Measurements from ENCODE around the gene SHFL.

SHFL gene

GRCh38 chr19:10110076-10110971, 24.2 kb downstream of the SHFL start:
- no peak for DNase-seq

DNA sequence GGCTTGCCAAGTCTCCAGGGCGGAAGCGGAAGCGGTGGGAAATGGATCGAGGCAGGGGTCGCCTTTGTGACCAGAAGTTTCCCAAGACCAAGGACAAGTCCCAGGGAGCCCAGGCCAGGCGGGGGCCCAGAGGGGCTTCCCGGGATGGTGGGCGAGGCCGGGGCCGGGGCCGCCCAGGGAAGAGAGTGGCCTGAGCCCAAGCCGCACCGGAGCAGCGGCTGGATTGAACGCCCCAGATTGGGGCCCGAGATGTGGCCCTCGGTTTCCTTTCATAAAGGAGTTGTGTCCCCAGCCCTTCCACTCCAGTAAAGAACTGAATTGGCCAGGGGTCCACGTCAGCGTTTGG, 24.8 kb downstream of the SHFL start:
- DNase-seq: no peak

- DNase-seq: no peak
Measured at GRCh38 chr19:10111405-10111811, 25.3 kb downstream of the SHFL start, which contains the start of gene P2RY11. Gene P2RY11 (plus strand): TSS chr19:10111693. CDS start chr19:10111722, 29 bp downstream.

- no peak for DNase-seq
Measured at GRCh38 chr19:10112037-10112761, 26.1 kb downstream of the SHFL start.

GRCh38 chr19:10112895-10113591, 26.9 kb downstream of the SHFL start:
- DNase-seq: peak; percentile 46

- DNase-seq: no peak
Measured at GRCh38 chr19:10113592-10113963, 27.5 kb downstream of the SHFL start.

GRCh38 chr19:10113964-10114650, 28.0 kb downstream of the SHFL start:
- DNase-seq: no peak

DNA sequence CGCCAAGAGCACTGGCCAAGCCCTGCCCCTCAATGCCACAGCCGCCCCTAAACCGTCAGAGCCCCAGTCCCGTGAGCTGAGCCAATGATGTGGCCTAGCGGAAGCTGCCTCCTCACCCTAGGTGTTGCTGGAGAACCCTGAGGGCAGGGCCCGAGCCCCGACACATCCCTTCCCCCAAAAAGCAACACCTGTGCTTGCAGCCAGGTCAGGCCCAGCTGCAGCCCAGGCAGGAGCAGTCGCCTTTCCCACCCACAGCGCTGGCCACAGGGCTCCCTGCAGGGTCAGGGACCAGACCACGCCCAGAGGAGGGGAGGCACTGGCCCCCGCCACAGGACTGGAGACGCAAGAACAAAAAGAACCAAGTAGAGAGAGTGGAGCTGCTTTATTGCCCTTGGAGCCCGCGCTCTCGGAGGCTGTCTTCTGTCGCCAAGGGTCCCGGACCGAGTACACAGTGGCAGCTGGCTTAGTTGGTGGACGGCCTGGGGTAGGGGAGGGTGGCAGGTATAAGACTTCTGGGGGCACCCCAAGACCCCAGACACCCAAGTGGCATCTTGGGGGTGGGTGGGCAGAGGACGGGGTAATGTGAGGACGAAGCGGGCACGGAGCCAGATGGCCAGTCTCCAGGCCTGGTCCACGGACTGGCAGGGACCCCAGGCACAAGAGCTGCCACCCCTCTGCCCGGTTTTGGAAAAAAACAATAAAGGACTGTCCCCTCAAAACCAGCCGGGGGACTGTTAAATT, 28.7 kb downstream of the SHFL start:
- no peak for DNase-seq

DNA sequence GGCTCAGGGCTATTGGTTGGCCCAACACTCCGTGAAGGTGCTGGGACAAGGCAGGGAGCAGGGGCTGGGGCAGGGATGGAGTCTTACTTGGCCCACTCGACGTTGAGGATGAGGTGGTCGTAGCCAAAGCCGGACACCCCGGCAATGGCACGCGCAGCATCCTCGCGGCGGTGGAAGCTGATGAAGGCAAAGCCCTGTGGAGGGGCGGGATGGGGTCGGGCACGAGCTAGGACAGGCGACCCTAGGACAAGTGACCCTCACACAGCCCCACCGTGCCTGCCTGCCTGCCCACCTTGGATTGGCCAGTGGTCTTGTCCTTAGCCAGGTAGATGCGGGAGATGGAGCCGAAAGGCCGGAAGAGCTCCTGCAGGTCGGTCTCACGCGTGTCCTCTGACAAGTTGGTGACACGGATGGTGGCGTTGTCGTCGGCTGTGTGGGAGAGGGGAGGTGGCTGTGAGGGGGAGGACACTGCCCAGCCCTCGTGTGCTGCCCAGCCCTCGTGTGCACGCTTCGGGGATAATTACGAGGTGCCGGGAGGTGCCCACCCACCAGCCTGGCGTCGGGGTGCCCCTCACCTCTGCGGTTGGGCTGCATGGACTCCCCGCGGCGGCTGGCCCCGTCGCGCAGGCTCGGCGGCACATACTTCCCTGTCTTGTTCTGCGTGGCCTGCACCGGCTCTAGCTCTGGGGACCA, 29.4 kb downstream of the SHFL start:
- DNase-seq: no peak

DNA sequence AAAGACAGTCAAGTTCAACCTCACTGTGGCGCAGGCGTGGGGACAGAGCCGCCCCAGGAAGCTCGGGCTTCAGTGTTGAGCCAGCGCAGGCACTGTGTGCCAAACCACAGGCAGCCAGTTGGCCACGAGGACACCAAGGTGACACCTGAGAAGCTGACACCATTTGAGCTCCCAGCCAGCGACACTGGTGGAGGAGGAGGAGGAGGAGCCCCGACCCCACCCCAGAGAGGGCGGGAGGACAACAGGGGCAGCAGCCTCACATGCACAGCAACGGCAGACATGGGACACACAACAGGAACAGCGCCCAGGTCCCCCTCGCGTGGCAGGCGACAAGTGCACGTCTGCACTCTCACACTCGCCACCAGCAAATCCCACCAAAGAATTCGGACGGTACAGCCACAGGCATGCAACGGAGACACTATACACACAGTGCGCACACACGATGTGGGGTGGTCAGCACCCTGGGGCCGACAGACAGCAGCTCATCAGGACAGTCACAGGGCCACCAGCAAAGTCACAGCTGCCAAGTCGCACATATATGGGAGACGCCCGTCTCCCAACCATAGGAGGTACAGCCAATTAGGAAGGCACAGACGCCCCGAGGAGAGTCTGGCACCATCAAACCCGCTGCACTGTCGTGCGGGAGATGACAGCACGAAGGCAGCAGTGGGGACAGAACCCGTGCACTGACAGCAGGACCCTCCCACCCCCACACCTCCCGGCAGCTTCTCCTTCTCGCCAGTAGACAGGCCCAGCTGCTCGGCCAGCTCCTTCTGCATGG, 30.2 kb downstream of the SHFL start:
- no peak for DNase-seq

GRCh38 chr19:10116866-10117616, 30.9 kb downstream of the SHFL start:
- DNase-seq: no peak

DNA sequence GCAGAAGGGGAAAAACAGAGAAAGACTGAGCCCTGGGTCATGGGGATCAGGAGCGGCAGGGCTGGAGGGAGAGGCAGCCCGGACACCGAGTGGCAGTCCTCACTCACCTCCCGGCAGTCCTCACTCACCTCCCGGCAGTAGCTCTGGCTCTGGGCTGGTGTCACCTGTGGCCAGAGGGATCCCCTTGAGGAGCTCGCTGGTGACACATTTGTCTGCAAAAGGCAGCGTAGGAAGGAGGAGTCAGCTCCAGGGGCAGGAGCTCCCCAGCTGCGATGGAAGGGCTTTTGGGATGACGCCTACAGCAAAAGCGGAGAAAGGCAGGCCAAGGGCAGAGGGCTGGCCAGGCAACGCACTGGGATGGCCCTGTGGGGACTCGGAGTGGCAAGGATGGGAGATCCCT, 32.8 kb downstream of the SHFL start:
- DNase-seq: no peak

DNA sequence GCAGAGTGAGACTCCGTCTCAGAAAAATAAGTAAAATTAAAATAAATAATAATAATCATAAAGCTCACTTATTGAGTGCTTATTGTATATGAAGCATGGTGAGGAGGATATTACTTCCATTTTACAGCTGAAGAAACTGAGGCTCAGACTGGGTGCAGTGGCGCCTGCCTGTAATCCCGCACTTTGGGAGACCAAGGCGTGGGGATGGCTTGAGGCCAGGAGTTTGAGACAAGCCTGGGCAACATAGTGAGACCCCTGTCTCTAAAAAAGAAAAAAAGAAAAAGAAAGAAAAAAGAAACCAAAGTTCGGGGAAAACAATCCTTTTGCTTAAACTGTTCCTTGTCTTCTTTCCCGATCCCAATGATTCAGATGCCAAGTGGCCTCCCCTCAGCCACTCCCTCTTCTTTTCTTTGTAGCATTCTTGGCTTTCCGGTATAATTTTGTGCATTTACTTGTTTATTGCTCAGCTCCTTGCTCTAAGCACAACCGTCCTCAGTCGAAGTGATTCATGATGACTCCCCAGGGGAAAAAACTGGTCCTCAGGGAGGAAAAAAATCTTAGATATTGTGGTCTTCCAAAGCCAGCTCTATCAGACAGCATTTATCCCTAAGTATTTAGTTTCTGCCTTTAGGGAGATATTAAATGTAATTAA, 34.5 kb downstream of the SHFL start:
- DNase-seq: peak; percentile 91

DNA sequence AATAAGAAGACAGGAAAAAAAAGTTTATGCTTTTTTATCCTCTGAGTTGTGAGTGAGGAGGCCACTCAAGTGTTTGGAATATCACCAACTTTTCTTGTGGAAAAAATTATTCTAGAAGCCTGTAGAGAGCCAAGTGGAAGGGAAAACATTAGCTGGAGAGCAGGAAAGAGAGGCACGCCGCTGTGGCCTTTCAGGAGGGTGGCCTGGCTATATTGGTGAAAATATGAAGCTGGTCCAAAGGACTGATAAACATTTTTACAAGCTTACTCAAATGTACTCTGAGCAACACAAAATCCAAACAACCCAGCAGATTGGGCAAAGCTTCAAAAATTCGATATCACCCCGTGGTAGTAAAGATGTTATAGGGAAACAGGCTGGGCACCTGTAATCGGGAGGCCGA, 35.9 kb downstream of the SHFL start:
- no peak for DNase-seq

DNA sequence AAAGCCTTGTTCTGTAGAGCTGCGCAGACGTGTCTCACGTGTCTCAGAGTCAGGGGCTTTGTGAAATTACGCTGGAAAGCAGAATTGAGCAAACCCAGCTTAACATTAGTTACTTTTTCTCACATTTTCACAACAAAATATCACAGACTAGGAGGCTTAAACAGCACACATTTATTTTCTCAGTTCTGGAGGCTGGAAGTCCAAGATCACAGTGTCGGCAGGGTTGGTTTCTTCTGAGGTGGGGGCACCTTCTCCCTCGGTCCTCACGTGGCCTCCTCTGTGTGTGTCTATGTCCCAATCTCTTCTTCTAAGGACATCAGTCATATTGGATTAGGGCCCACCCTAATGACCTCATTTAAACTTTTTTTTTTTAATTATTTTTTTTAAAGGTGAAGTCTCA, 38.3 kb downstream of the SHFL start:
- DNase-seq: no peak

DNA sequence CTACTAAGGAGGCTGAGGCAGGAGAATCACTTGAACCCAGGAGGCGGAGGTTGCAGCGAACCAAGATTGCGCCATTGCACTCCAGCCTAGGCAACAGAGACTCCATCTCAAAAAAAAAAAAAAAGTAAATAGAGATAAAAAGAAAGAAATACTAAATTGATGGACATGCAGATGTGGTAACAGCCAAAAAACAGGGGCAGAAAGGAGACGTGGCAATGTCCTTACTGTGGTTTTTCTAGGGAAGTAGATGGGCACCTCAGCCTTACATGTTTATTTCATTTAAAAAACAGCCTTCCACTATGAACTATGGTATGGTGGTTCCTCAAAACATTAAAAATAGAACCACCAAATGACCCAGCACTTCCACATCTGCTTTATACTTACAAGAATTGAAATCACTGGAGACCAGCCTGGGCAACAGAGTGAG, 40.1 kb downstream of the SHFL start:
- DNase-seq: no peak

DNA sequence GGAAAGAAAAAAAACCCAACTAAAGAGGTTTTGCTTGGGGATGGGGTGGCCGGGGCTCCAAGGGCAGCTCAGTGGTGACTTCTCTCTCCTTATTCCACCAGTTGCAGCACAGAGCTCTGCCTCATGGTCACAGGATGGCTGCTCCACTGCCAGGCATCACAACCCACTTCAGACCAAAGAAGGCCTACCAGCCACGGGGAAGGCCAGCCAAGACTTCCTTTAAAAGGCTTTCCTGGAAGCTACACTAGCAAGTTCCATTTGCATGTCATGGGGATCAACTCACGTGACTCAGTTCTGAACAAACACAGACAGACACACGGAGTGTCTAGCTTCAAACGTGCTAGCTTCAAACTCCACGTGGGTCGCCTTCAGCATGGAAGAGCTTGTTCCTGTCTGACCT, 46.8 kb downstream of the SHFL start:
- DNase-seq: no peak

DNA sequence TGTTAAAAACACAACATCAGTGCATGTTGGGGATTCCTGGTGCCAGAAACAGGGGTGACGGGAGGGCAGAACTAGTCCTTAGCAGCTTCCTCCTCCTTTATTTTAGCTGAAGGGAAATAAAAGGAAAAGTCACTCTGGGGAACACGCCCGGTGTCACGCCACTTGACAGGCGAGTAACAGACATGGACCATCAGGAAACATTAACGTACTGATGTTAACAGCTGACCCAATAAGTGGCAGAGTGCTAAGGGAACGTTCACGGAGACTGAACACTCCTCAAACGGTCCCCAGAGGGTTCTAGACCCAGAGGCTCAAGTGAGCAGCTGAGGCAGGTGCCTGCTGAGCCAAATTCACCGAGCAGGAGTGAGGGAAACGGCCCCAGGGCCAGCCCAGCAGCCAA, 47.5 kb downstream of the SHFL start:
- DNase-seq: no peak

GRCh38 chr19:10134040-10134439, 47.9 kb downstream of the SHFL start:
- no peak for DNase-seq
